ENCODE measurements around the gene NDUFA8.

DNA sequence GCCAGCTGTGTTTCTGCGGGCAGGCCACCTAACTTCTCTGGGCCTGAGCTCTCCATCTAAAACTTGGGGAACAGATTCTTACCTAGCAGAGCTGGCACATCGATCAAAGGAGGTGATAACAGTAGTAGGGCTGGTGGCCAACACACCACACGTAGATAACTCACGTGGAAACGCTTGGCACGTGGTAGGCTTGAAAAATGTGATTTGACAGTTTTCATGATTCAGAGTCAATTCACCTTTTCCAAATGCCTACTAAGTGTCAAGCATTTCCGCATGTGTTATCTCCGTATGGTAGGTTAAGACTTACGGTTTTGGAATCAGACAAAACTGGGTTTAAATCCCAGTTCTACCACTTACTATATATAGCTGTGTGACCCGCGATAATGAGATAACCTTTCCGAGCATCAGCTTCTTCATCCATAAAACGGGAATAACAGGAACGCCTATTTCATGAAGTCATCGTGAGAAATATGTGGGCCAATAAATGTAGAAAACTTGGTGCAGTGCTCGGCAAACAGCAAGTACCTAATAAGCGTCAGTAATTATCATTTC is 25.5 kb downstream of the NDUFA8 start:
- TF ChIP-seq, protein P1, sequence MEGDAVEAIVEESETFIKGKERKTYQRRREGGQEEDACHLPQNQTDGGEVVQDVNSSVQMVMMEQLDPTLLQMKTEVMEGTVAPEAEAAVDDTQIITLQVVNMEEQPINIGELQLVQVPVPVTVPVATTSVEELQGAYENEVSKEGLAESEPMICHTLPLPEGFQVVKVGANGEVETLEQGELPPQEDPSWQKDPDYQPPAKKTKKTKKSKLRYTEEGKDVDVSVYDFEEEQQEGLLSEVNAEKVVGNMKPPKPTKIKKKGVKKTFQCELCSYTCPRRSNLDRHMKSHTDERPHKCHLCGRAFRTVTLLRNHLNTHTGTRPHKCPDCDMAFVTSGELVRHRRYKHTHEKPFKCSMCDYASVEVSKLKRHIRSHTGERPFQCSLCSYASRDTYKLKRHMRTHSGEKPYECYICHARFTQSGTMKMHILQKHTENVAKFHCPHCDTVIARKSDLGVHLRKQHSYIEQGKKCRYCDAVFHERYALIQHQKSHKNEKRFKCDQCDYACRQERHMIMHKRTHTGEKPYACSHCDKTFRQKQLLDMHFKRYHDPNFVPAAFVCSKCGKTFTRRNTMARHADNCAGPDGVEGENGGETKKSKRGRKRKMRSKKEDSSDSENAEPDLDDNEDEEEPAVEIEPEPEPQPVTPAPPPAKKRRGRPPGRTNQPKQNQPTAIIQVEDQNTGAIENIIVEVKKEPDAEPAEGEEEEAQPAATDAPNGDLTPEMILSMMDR (conservative IDR thresholded peaks at IDR 0.05 in 1 of 2, IDR thresholded peaks at IDR 0.05 in 1 of 2; ENCODE audit: low read depth in 1 of 2, low read length in 2 of 2): no peak
- no peak for TF ChIP-seq EZH2 (IDR thresholded peaks at IDR 0.05; ENCODE audit: low read length, missing control alignments)

Measured in fibroblast of lung (primary cell).